ENCODE results near the gene DIDO1.

Gene DIDO1

DNA sequence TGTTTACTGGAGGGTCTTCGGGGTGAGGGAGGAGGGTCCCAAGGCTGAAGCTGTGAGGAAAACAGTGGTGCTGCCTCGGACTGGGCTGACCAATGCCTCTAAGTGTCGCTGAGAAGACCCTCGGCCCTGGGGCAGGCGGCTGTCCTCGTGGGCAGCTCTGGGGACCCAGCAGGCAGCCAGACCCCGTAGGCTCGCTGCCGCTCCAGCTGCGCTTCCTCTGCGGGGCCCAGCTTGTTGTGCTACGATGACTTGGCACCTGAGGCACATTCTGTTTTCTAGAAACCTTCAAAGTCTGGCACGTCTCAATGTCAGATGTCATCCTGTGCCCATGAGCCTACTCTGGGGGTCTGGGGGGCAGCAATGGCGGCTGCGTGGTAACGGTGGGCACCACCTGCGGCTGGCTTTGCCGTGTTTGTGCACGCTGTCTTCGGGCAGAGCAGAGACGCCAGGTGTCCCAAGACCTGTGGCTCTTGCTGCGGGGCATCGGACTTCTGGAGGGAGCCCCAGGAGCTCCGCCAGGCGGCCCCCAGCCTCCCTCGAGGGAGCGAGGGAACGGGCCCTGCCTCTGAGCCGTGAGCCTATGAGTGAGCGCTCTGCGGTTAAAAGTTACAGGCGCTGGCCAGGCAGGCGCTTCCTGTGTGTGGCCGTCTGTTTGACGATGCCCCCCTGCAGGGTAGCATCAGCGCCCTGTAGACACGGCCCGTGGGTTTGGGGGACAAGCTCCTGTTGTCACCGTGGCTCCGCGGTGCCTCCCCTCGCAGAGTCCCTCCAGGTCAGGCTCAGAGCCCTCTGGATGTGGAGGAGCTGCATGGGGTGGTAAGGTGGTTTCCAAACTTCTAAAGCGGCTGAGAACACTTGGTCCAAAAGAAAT lies 33.0 kb upstream of the DIDO1 start:
- H3K9ac ChIP-seq (ENCODE audit: low read length), result no peak overlapping the region
- no peak overlapping the region for H3K27ac ChIP-seq (ENCODE audit: low read depth, low read length)
- no peaks in the 10 kb centered on the region for H3K27me3 ChIP-seq (ENCODE audit: low read length)
- peaks cover 16% of the 10 kb centered on the region; the same call in 1 of the 2 replicates for H3K79me2 ChIP-seq (ENCODE audit: insufficient read depth, low read length)
- H3K4me3 ChIP-seq (ENCODE audit: insufficient read depth, low read length, poor library complexity, severe bottlenecking), result no peak overlapping the region
- no peaks in the 10 kb centered on the region for H3K9me2 ChIP-seq (replicated peaks; ENCODE audit: insufficient read depth, low read length)
- no peaks in the 10 kb centered on the region for H3K36me3 ChIP-seq (ENCODE audit: low read length)
- H2AFZ ChIP-seq (ENCODE audit: low read depth, low read length, severe bottlenecking), result no peak overlapping the region
- peaks cover 5% of the 10 kb centered on the region for H3F3A ChIP-seq (ENCODE audit: insufficient read depth)
- no peak for TF ChIP-seq EZH2phosphoT487 (conservative IDR thresholded peaks at IDR 0.05; ENCODE audit: low read length)
- TF ChIP-seq, protein P1, sequence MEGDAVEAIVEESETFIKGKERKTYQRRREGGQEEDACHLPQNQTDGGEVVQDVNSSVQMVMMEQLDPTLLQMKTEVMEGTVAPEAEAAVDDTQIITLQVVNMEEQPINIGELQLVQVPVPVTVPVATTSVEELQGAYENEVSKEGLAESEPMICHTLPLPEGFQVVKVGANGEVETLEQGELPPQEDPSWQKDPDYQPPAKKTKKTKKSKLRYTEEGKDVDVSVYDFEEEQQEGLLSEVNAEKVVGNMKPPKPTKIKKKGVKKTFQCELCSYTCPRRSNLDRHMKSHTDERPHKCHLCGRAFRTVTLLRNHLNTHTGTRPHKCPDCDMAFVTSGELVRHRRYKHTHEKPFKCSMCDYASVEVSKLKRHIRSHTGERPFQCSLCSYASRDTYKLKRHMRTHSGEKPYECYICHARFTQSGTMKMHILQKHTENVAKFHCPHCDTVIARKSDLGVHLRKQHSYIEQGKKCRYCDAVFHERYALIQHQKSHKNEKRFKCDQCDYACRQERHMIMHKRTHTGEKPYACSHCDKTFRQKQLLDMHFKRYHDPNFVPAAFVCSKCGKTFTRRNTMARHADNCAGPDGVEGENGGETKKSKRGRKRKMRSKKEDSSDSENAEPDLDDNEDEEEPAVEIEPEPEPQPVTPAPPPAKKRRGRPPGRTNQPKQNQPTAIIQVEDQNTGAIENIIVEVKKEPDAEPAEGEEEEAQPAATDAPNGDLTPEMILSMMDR (IDR thresholded peaks at IDR 0.05; ENCODE audit: insufficient read depth, low read length, poor library complexity, severe bottlenecking), result no peak
- H4K20me1 ChIP-seq (ENCODE audit: low read depth, low read length), result no peaks in the 10 kb centered on the region
- H3K9me3 ChIP-seq (ENCODE audit: insufficient read depth, low read length), result no peaks in the 10 kb centered on the region
- no peak overlapping the region for H3K4me2 ChIP-seq (ENCODE audit: low read depth, low read length, poor library complexity, severe bottlenecking)

DNA sequence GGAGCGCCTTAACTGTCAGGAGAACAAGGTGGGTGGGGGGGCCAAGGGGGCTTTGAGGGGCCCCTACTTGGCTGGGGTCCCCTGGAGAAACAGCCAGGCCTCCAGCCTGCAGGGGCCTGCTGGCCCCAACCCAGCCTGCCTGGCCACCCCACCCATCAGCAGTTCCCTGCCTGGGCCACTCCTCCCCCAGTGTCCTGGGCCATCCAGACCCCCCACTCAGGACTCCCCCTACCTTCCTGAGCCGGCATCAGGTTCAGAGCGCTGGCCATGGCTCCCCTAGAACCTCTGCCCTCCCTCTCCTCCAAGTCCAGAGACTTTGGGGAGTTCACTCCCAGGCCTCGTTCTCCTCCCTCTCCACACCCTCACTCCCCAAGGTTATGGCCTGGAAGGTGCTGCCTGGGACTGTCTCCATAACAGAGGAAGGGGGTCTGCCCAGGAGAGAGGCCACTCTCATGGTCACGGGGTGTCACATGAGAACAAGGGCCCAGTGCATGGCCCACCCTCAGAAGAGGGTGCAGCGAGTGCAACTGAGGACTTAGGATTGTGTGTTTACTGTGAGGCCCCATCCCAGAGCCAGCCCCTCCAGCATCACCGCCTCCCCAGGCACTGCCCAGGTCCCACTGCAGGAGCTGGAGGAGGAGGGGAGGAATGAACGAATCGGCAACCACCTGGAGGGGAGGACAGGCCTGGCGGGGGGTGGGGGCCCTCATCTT lies 32.2 kb upstream of the DIDO1 start:
- Histone ChIP-seq H3K9me2 (replicated peaks; ENCODE audit: insufficient read depth, low read length) (no peaks in the 10 kb centered on the region), H3K36me3 (ENCODE audit: low read length) (no peaks in the 10 kb centered on the region), H3F3A (ENCODE audit: insufficient read depth) (peaks cover 13% of the 10 kb centered on the region), H3K4me3 (ENCODE audit: insufficient read depth, low read length, poor library complexity, severe bottlenecking) (no peak overlapping the region), H3K27me3 (ENCODE audit: low read length) (no peaks in the 10 kb centered on the region), H2AFZ (ENCODE audit: low read depth, low read length, severe bottlenecking) (no peak overlapping the region), H3K9ac (ENCODE audit: low read length) (no peak overlapping the region), H3K9me3 (ENCODE audit: insufficient read depth, low read length) (no peaks in the 10 kb centered on the region), H3K27ac (ENCODE audit: low read depth, low read length) (no peak overlapping the region), H3K4me2 (ENCODE audit: low read depth, low read length, poor library complexity, severe bottlenecking) (no peak overlapping the region), H3K79me2 (ENCODE audit: insufficient read depth, low read length) (peaks cover 18% of the 10 kb centered on the region; the same call in 1 of the 2 replicates), H4K20me1 (ENCODE audit: low read depth, low read length) (no peaks in the 10 kb centered on the region)
- TF ChIP-seq, protein P1 (IDR thresholded peaks at IDR 0.05; ENCODE audit: insufficient read depth, low read length, poor library complexity, severe bottlenecking), result no peak
- no peak for TF ChIP-seq EZH2phosphoT487 (conservative IDR thresholded peaks at IDR 0.05; ENCODE audit: low read length)

DNA sequence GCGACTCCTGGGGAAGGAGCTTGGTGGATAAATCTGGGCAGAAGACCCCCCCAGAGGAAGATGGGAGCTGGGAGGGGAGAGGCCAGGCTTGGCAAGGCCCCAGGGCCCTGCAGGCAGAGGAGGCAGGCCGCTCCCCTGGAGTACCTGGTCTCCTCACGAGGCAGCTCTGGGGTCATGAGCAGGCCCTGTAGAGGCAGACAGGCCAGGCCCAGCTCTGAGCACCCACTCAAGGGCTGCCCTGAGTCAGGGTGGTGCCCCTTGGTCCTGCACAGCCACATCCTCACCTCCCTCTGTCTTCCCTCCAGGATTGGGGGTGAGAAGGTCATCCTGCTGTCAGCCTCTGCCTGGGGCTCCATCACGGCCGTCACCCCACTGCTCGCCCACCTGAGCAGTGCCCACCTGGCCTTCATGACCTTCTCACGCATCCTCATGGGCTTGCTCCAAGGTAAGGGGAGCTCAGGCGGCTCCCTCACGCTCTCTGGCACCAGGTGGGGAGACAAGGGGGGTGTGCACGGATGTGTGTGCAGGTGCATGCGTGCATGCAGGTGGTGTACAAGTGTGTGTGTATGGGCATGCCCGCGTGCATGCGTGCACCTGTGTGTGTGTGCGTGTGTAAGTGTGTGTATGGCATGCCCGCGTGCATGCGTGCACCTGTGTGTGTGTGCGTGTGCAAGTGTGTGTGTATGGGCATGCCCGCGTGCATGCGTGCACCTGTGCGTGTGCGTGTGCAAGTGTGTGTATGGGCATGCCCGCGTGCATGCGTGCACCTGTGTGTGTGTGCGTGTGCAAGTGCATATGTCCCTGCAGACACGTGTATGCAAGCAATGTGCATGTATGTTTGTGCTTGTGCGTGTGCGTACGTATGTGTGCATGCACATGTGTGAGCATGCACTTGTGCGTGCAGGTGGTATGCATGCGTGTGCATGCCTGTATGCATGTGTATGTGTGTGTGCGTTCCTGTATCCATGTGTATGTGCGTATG lies 31.1 kb upstream of the DIDO1 start:
- H3K27ac ChIP-seq (ENCODE audit: low read depth, low read length), result no peak overlapping the region
- no peaks in the 10 kb centered on the region for H3K9me3 ChIP-seq (ENCODE audit: insufficient read depth, low read length)
- no peak overlapping the region for H3K9ac ChIP-seq (ENCODE audit: low read length)
- H3K36me3 ChIP-seq (ENCODE audit: low read length), result no peaks in the 10 kb centered on the region
- TF ChIP-seq EZH2phosphoT487 (conservative IDR thresholded peaks at IDR 0.05; ENCODE audit: low read length), result no peak
- TF ChIP-seq, protein P1 (IDR thresholded peaks at IDR 0.05; ENCODE audit: insufficient read depth, low read length, poor library complexity, severe bottlenecking), result no peak
- H2AFZ ChIP-seq (ENCODE audit: low read depth, low read length, severe bottlenecking), result no peak overlapping the region
- no peak overlapping the region for H3K4me2 ChIP-seq (ENCODE audit: low read depth, low read length, poor library complexity, severe bottlenecking)
- H3F3A ChIP-seq (ENCODE audit: insufficient read depth), result peaks cover 16% of the 10 kb centered on the region
- H4K20me1 ChIP-seq (ENCODE audit: low read depth, low read length), result no peaks in the 10 kb centered on the region
- H3K4me3 ChIP-seq (ENCODE audit: insufficient read depth, low read length, poor library complexity, severe bottlenecking), result no peak overlapping the region
- H3K9me2 ChIP-seq (replicated peaks; ENCODE audit: insufficient read depth, low read length), result no peaks in the 10 kb centered on the region
- no peaks in the 10 kb centered on the region for H3K27me3 ChIP-seq (ENCODE audit: low read length)
- peaks cover 25% of the 10 kb centered on the region for H3K79me2 ChIP-seq (ENCODE audit: insufficient read depth, low read length)

All from SU-DHL-6 (cell line).